Ramos (cell line): ENCODE results near the gene CIAPIN1.

Experiments
- in situ Hi-C: fragments of 300-500 bp; cut with MboI; formaldehyde crosslinking; loops from one replicate; pipeline ENCODE4 v1.14.3; 2022; ENCODE audit warnings: low sequenced_read_pairs; ENCODE audit not compliant: unreplicated experiment

Gene CIAPIN1

GRCh38 chr16:57447186-57447962 is at the start of gene CIAPIN1, which contains the start of gene COQ9:
Gene CIAPIN1 (minus strand): TSS chr16:57447385. CDS start chr16:57440928, 6,457 bp downstream.
Gene COQ9 (plus strand): TSS chr16:57447479. CDS start chr16:57447506, 27 bp downstream.
- in situ Hi-C loops = no loop called here

DNA sequence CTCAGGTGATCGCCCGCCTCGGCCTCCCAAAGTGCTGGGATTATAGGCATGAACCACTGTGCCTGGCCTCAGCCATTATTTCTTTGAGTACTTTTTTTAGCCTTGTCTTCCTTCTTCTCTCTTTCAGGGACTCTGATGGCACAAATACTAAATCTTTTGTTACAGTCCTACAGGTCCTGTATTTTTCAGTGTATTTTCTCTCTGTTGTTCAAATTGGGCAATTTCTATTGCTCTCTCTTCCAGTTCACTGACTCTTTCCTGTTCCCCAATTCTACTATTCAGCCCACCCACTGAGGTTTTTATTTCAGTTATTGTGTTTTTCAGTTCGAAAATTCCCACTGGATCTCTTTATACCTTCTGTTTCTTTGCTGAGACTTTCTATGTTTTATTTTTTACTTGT is 46.6 kb upstream of the CIAPIN1 start:
- in situ Hi-C loops = no loop called here

DNA sequence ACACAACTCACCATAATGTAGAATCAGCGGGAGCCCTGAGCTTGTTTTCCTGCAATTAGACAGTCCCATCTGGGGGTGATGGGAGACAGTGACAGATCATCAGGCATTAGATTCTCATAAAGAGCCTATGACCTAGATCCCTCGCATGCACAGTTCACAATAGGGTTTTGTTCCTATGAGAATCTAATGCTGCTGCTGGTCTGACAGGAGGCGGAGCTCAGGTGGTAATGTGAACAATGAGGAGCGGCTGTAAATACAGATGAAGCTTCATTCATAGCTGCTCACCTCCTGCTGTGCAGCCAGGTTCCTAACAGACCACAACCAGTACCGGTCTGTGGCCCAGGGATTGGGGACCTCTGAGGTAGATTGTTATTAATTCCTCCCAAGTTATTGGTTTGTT is 42.0 kb upstream of the CIAPIN1 start:
- in situ Hi-C loops = no loop called here

GRCh38 chr16:57486858-57487834 is 40.0 kb upstream of the CIAPIN1 start:
- in situ Hi-C loops = no loop called here

GRCh38 chr16:57485916-57486857 is 39.0 kb upstream of the CIAPIN1 start, which contains the start of gene DOK4:
Gene DOK4 (minus strand): TSS chr16:57486493. CDS start chr16:57479507, 6,986 bp downstream.
- in situ Hi-C loops = no loop called here

GRCh38 chr16:57485091-57485915 is 38.1 kb upstream of the CIAPIN1 start:
- in situ Hi-C loops = no loop called here

DNA sequence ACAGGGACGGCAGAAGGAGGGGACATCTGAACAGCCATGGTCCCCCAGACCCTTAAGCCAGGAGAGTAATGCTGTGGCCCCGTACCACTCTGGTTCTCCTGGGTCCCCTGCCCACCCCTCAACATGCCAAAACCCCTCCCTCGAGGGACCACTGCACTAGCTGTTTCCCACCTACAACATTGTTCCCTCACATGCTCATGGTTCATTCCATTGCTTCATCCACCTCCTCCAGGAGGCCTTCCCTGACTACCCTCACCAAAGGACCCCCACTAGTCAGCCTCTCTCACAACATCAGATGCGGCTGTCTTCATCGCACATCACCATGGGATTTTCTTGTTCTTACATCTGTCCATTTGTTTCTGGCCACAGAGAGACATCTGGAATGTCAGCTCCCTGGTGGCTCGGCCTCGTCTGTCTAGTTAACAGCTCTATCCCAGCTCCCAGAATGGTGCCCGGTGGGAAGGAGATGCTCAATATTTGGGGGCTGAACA is 37.4 kb upstream of the CIAPIN1 start:
- in situ Hi-C loops = no loop called here

GRCh38 chr16:57483725-57484514 is 36.7 kb upstream of the CIAPIN1 start:
- in situ Hi-C loops = no loop called here

GRCh38 chr16:57482845-57483545 is 35.8 kb upstream of the CIAPIN1 start:
- in situ Hi-C loops = no loop called here

GRCh38 chr16:57481421-57481820 is 34.2 kb upstream of the CIAPIN1 start:
- in situ Hi-C loops = no loop called here

DNA sequence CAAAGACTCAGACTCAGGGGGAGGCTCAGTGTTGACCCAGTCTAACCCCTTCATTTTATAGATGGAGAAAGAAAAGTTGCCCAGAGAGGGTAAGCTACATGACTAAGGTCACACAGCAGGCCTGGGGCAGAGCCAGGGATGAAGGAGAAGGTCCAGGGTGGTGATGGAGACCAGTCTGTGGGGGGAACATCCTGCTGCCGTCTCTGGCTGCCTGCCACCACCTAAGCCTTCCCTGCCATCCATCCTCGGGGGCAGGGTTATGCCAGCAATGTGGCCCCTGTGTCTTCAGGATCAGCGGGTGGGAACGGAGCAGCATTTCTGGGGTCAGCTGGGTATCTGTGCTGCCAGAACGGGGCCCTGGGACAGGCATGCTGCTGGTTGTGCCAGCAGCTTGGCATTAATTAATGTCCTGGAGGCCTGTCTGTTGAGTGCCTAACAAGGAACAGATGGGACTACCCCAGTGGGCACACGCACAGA is 33.6 kb upstream of the CIAPIN1 start:
- in situ Hi-C loops = no loop called here

DNA sequence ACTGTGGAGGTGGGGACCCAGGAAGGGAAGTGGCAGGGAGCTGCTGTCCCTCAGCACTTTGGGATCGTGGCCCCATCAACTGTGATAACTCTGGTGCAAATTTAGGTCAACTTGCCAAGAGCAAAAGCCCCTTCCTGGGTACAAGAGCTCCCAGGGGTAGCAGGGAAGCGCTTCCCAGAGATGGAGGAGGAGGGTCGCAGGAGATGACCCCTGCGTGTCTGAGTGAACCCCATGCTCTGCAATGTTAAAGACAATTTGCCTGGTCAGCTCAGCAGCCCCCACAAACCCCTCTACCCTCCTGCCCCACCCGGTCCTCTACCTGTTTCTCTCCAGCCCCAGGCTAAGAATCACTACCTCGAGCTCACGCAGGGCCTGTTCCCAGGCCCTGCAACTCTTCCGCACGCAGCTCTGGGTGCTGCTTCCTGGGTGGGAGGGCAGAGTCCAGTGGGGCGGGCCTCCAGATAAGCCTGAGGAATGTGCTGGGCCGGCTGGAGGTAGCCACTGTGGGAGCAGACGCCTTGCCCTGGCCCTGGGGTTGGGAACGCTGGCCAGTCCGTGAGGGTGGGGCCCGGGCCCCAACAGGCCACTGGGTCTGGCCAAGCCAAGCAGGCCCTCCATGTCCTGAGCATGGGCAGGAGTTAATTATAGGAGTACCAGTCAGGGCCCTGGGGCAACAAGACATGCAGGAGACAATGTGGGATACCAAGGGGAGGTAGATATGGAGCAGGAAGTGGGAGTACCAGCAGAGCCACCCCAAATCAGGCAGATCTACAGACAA is 33.0 kb upstream of the CIAPIN1 start:
- in situ Hi-C loops = no loop called here

GRCh38 chr16:57479205-57479975 is 32.2 kb upstream of the CIAPIN1 start:
- in situ Hi-C loops = no loop called here

GRCh38 chr16:57478396-57479204 is 31.4 kb upstream of the CIAPIN1 start:
- in situ Hi-C loops = no loop called here
